Large intestine (tissue), 3 donors: ENCODE data around the gene HDAC3. TPM values are rescaled to one million over a fixed set of nuclear protein-coding genes. Genes with fewer than 3 reads are reported as not detected.

Experiments used
- DNase-seq, 2 donors: peaks; one replicate each; pipeline versions ENCODE4 v3.0.0 to v3.0.0-alpha.2; 2013
- H3K27ac ChIP-seq: one replicate; pipeline ENCODE4 v1.5.1; 2013; ENCODE audit warnings: low read length
- H3K27me3 ChIP-seq: 2 replicates; pipeline ENCODE4 v1.6.1; 2013; ENCODE audit warnings: low read length; ENCODE audit not compliant: control insufficient read depth, insufficient read depth
- H3K36me3 ChIP-seq: 2 replicates; pipeline ENCODE4 v1.6.1; 2013; ENCODE audit warnings: low read length; ENCODE audit not compliant: control insufficient read depth, insufficient read depth
- H3K4me1 ChIP-seq: one replicate; pipeline ENCODE4 v1.6.1; 2013; ENCODE audit warnings: low read length; ENCODE audit not compliant: control insufficient read depth, insufficient read depth
- H3K4me3 ChIP-seq: one replicate; pipeline ENCODE4 v1.5.1; 2013; ENCODE audit warnings: low read length
- H3K9me3 ChIP-seq: one replicate; pipeline ENCODE4 v1.6.1; 2013; ENCODE audit warnings: mild to moderate bottlenecking, low read depth, low read length, moderate library complexity; ENCODE audit not compliant: control insufficient read depth
- WGBS: methylation state at CpG from one replicate; pipeline ENCODE4 v1.1.5; 2013; ENCODE audit warnings: low lambda C conversion rate; ENCODE audit not compliant: insufficient coverage; 5-methylcytosine and 5-hydroxymethylcytosine counted together
- polyA plus RNA-seq: library from polyadenylated mRNA; unstranded; fragments of 120-200 nt; gene quantifications from one replicate; pipeline ENCODE4 v1.2.1, GENCODE V29; 2013

The HDAC3 gene
- polyA plus RNA-seq, 1 donor, result 71.5 TPM

- H3K4me1 ChIP-seq, result peaks cover 22% of the 10 kb centered on the region
- no peak for DNase-seq
- WGBS, result 100% methylated on average over 1 of the region's 6 CpGs
These were observed 30.9 kb downstream of the HDAC3 start for GRCh38 chr5:141605523-141606277.

GRCh38 chr5:141603923-141604717 lies 32.5 kb downstream of the HDAC3 start:
- DNase-seq, result peak; percentile 82 to 87
- Histone ChIP-seq H3K36me3 (no peaks in the 10 kb centered on the region), H3K9me3 (no peaks in the 10 kb centered on the region), H3K27ac (peak overlapping the region; percentile 73), H3K27me3 (no peaks in the 10 kb centered on the region), H3K4me1 (peaks cover 18% of the 10 kb centered on the region), H3K4me3 (no peak overlapping the region)
- 0% methylated on average over 2 of the region's 6 CpGs for WGBS

More at GRCh38 chr5:141605523-141606277, 30.9 kb downstream of the HDAC3 start:
- Histone ChIP-seq H3K36me3 (no peaks in the 10 kb centered on the region), H3K27ac (peak overlapping the region; percentile 81), H3K4me3 (no peak overlapping the region), H3K9me3 (no peaks in the 10 kb centered on the region), H3K27me3 (no peaks in the 10 kb centered on the region)

DNA sequence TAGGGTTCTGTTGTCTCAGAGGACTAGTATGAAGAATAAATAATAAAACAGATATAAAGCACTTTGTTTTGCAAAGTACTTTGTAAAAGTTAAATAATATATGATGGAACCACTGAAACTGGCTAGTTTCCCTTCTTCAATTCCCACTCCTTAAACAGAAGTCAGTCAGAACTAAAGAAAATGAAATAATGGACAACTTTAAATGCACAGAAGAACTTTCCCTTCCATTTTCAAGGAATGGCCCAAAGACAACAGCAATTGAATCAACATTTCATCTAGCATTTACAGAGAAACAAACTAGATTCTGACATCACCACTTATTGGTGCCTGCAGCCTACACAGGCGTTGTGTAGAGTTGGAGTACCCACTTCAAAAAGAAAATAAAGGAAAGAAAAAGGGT lies 34.0 kb downstream of the HDAC3 start:
- Histone ChIP-seq H3K9me3 (no peaks in the 10 kb centered on the region), H3K27ac (no peak overlapping the region), H3K27me3 (no peaks in the 10 kb centered on the region), H3K4me3 (no peak overlapping the region), H3K4me1 (peaks cover 9% of the 10 kb centered on the region), H3K36me3 (no peaks in the 10 kb centered on the region)
- no peak for DNase-seq
- WGBS, result 71% methylated on average over 1 of the region's 1 CpG

- no peak overlapping the region for H3K27ac ChIP-seq
- H3K9me3 ChIP-seq, result no peaks in the 10 kb centered on the region
- H3K27me3 ChIP-seq, result no peaks in the 10 kb centered on the region
- WGBS, result no CpG with 5 or more reads among the region's 3 CpGs
- no peak for DNase-seq
- no peak overlapping the region for H3K4me3 ChIP-seq
- H3K36me3 ChIP-seq, result peaks cover 4% of the 10 kb centered on the region
- H3K4me1 ChIP-seq, result peaks cover under 1% of the 10 kb centered on the region
These were observed 38.0 kb downstream of the HDAC3 start for GRCh38 chr5:141598391-141599345.

GRCh38 chr5:141597814-141598213 lies 38.8 kb downstream of the HDAC3 start:
- Histone ChIP-seq H3K4me1 (no peaks in the 10 kb centered on the region), H3K27ac (no peak overlapping the region), H3K27me3 (no peaks in the 10 kb centered on the region), H3K36me3 (peaks cover 10% of the 10 kb centered on the region), H3K4me3 (no peak overlapping the region), H3K9me3 (no peaks in the 10 kb centered on the region)
- WGBS, result no CpG with 5 or more reads among the region's 2 CpGs
- no peak for DNase-seq

- H3K4me3 ChIP-seq, result no peak overlapping the region
- peaks cover 10% of the 10 kb centered on the region for H3K36me3 ChIP-seq
- 83% methylated on average over 2 of the region's 2 CpGs for WGBS
- no peaks in the 10 kb centered on the region for H3K4me1 ChIP-seq
- DNase-seq, result no peak
- no peaks in the 10 kb centered on the region for H3K9me3 ChIP-seq
- H3K27me3 ChIP-seq, result no peaks in the 10 kb centered on the region
- no peak overlapping the region for H3K27ac ChIP-seq
These were observed 39.3 kb downstream of the HDAC3 start for GRCh38 chr5:141597394-141597793.

DNA sequence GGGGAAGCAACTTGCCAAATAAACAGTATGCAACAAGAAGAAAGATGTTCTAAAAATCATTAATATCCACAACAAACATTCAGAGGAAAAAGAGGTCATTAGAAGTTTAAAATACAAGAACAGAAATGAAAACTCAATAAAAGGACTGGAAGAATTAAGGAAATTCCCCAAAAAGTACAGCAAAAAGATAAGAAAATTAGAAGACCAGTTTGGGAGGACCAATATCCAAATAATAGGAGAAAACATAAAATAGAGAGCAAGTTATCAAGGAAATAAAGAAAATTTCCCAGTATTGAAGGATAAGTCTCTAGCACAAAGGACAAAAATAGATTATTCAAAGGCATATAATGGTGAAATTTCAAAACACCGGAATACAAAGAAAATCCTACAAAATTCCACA lies 39.8 kb downstream of the HDAC3 start:
- no peak for DNase-seq
- WGBS, result 100% methylated on average over 1 of the region's 1 CpG
- Histone ChIP-seq H3K27ac (no peak overlapping the region), H3K4me1 (no peaks in the 10 kb centered on the region), H3K4me3 (no peak overlapping the region), H3K27me3 (no peaks in the 10 kb centered on the region), H3K36me3 (peaks cover 10% of the 10 kb centered on the region), H3K9me3 (no peaks in the 10 kb centered on the region)

GRCh38 chr5:141590127-141590526 lies 46.5 kb downstream of the HDAC3 start:
- H3K27me3 ChIP-seq, result no peaks in the 10 kb centered on the region
- WGBS, result 75% methylated on average over 1 of the region's 2 CpGs
- no peak overlapping the region for H3K27ac ChIP-seq
- H3K9me3 ChIP-seq, result no peaks in the 10 kb centered on the region
- H3K36me3 ChIP-seq, result peaks cover 26% of the 10 kb centered on the region
- H3K4me3 ChIP-seq, result no peak overlapping the region
- H3K4me1 ChIP-seq, result no peaks in the 10 kb centered on the region
- no peak for DNase-seq

GRCh38 chr5:141586246-141586645 lies 50.4 kb downstream of the HDAC3 start:
- no CpG with 5 or more reads among the region's 1 CpG for WGBS
- H3K4me1 ChIP-seq, result no peaks in the 10 kb centered on the region
- H3K27ac ChIP-seq, result no peak overlapping the region
- H3K9me3 ChIP-seq, result no peaks in the 10 kb centered on the region
- no peaks in the 10 kb centered on the region for H3K27me3 ChIP-seq
- no peak overlapping the region for H3K4me3 ChIP-seq
- DNase-seq, result no peak
- peaks cover 46% of the 10 kb centered on the region for H3K36me3 ChIP-seq

DNA sequence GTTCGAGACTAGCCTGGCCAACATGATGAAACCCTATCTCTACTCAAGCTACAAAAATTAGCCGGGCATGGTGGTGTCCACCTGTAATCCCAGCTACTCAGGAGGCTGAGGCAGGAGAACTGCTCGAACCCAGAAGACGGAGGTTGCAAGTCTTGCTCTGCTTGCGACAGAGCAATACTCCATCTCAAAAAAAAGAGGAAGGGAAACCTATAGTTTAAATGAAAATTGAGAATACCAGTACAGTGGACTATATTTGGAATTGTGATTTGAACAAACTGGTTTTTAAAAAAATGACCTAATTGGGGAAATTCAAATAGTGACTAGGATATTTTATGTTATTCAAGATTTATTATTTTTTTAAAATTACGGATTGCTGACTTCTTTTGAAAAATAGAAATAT lies 51.1 kb downstream of the HDAC3 start:
- no peak for DNase-seq
- Histone ChIP-seq H3K27ac (no peak overlapping the region), H3K36me3 (peaks cover 52% of the 10 kb centered on the region), H3K4me3 (no peak overlapping the region), H3K4me1 (no peaks in the 10 kb centered on the region), H3K9me3 (no peaks in the 10 kb centered on the region), H3K27me3 (no peaks in the 10 kb centered on the region)
- 90% methylated on average over 2 of the region's 6 CpGs for WGBS
